ENCODE data around the gene MFAP3. TPM values are rescaled to one million over a fixed set of nuclear protein-coding genes. Genes with fewer than 3 reads are reported as not detected.

Gene MFAP3
- total RNA-seq, 1 donor from 2014 or later = 29.4 TPM

- Histone ChIP-seq H3K4me3 (no peak overlapping the region), H3K27ac (replicated peaks) (peak overlapping the region; percentile 15), H3K36me3 (no peaks in the 10 kb centered on the region), H3K4me1 (peaks cover 46% of the 10 kb centered on the region), H3K9me3 (replicated peaks) (no peaks in the 10 kb centered on the region), H3K27me3 (ENCODE audit: low read depth) (no peaks in the 10 kb centered on the region)
- intact Hi-C loops (cut with micrococcal nuclease) = no loop called here
- TF ChIP-seq CTCF (IDR thresholded peaks at IDR 0.05; ENCODE audit: borderline replicate concordance) = no peak
- DNase-seq = no peak
Measured at GRCh38 chr5:154098465-154098864, 59.7 kb downstream of the MFAP3 start.

GRCh38 chr5:154101184-154101583 lies 62.4 kb downstream of the MFAP3 start:
- intact Hi-C loops (cut with micrococcal nuclease) = no loop called here
- peak; percentile 19 for DNase-seq
- no peaks in the 10 kb centered on the region for H3K9me3 ChIP-seq (replicated peaks)

GRCh38 chr5:154103233-154103632 lies 64.5 kb downstream of the MFAP3 start:
- no peaks in the 10 kb centered on the region for H3K36me3 ChIP-seq
- intact Hi-C loops (cut with micrococcal nuclease) = no loop called here
- no peaks in the 10 kb centered on the region for H3K27me3 ChIP-seq (ENCODE audit: low read depth)
- TF ChIP-seq CTCF (IDR thresholded peaks at IDR 0.05; ENCODE audit: borderline replicate concordance) = no peak
- H3K9me3 ChIP-seq (replicated peaks) = no peaks in the 10 kb centered on the region
- H3K27ac ChIP-seq (replicated peaks) = peak overlapping the region; percentile 40
- H3K4me1 ChIP-seq = peaks cover 43% of the 10 kb centered on the region
- no peak for DNase-seq
- H3K4me3 ChIP-seq = no peak overlapping the region

More at GRCh38 chr5:154101184-154101583, 62.4 kb downstream of the MFAP3 start:
- no peak for TF ChIP-seq CTCF (IDR thresholded peaks at IDR 0.05; ENCODE audit: borderline replicate concordance)
- H3K4me1 ChIP-seq = peaks cover 47% of the 10 kb centered on the region
- H3K4me3 ChIP-seq = no peak overlapping the region
- H3K36me3 ChIP-seq = no peaks in the 10 kb centered on the region
- no peaks in the 10 kb centered on the region for H3K27me3 ChIP-seq (ENCODE audit: low read depth)
- H3K27ac ChIP-seq (replicated peaks) = peak overlapping the region; percentile 76

Other genes with a start within 250 kb of the MFAP3 start
- gene FAM114A2, start 57 bp upstream of the MFAP3 start, total RNA-seq = 32.3 TPM
- gene GALNT10, start 151.8 kb downstream of the MFAP3 start, total RNA-seq = 11.5 TPM